CD4-positive, alpha-beta T cell treated with Interleukin-12 subunit alpha and Interleukin-12 subunit beta, for 1 hour (primary cell): ENCODE results near the gene SPG11.
"Not testable (repeated sequence)": the region's sequence is repeated elsewhere in the genome, so short reads cannot be mapped to it uniquely, and the experiment has no call there.

Experiments used
- DNase-seq: peaks from one replicate; pipeline ENCODE4 v3.0.0-alpha.2; 2020

SPG11 gene

DNA sequence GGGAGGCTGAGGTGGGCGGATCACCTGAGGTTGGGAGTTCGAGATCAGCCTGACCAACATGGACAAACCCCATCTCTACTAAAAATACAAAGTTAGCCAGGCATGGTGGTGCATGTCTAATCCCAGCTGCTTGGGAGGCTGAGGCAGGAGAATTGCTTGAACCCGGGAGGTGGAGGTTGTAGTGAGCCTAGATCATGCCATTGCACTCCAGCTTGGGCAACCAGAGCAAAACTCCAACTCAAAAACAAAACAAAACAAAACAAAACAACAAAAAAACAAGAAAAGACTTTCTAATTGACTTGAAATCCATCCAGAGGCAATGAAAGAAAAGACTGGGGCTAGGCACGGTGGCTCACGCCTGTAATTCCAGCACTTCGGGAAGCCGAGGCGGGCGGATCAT lies 114.3 kb downstream of the SPG11 start:
- DNase-seq: not testable (repeated sequence)

DNA sequence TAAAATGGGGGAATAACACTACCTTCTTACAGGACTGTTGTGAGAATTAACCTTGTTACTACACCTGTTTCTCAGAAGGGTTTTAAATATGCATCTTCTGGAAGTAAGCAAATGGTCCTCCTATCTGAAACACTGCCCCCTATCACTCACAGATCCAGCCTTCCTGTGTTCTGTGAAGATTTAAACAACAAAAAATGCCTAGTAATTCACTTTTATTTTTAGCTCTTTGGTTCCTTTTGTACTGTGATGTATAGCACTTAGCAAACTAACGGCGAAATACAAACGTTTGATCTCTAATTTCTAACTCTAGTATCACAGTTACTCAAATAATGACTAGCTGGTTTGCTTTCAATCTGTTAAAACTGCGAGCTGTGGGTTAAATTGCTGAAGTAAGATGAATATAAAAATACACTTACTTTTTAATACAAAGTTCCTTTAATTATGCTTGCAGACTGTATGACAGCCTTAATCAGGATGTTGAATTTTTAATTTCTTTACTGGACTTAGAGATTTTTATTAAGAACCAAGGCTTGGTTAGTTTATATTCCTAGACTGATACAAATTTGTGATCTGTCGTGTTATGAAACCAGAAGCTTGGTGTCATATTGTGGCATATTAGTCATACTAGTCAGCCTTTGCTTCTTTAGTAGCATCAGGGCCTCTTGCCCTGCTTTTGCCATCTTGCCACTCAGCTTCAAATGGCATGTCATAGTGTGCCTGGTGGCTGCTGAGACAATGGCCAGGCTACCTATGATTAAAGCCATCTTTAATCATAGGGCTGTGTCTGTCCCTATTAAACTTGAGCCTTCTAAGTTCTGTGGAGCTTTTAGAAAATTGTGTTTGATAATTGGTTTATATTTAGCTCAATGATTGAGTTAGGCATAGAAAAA lies 117.3 kb downstream of the SPG11 start:
- DNase-seq: peak; percentile 34

DNA sequence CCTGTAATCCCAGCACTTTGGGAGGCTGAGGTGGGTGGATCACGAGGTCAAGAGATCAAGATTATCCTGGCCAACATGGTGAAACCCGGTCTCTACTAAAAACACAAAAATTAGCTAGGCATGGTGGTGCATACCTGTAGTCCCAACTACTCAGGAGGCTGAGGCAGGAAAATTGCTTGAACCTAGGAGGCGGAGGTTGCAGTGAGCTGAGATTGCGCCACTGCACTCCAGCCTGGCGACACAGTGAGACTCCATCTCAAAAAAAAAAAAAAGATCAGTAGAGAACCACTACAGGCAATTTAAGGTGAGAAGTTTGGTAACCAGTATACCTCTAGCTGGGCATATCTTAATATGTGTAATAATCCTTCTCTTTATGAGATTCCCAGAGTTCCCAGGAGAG lies 118.7 kb downstream of the SPG11 start:
- not testable (repeated sequence) for DNase-seq

DNA sequence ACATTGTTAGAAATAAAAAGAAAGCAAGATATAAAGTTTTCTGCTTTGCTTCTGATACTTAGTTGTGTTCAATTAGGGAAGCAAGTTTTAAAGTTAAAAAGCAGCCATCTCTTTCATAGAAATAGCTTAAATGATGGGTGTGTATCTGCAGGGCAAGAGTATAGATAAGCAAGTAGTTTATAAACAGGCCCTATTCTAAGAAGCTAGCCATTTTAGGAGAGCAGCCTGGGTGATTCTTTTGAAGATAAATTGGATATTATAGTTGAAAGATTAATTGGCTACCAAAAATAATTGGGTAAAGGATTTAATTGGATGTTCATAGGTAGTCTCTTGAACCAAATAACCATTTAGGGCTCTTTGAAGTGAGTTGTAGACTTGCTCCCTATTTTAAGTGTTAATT lies 120.9 kb downstream of the SPG11 start:
- no peak for DNase-seq

DNA sequence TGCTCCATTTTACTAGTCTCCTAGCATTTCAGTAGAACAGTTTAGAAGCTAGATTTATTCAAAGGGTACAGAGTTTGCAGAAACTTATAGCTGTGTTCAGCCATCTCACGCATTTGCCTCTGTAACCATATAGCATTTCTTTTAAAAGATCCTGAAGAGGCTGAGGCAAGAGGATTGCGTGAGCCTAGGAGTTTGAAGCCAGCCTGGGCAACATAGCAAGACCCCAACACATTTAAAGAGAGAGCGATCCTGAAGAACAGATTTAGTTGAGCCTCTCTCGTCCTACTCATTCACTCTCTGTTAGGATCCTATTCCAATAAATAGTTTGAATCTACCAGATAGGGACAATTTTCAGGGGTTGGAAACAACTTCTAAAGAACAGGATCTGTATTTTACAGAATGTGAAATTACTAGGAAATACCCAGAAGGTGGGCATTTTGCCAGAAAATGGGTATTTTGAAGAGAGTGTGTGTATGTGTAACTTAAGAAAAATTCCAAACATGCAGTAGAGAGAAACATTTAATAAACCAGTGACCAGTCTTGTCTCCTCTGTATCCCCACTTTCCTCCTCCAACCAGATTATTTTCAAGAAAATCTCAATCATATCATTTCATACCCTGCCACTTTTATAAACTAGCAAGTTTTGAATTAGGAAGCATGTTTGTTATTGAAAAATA lies 122.0 kb downstream of the SPG11 start:
- no peak for DNase-seq

DNA sequence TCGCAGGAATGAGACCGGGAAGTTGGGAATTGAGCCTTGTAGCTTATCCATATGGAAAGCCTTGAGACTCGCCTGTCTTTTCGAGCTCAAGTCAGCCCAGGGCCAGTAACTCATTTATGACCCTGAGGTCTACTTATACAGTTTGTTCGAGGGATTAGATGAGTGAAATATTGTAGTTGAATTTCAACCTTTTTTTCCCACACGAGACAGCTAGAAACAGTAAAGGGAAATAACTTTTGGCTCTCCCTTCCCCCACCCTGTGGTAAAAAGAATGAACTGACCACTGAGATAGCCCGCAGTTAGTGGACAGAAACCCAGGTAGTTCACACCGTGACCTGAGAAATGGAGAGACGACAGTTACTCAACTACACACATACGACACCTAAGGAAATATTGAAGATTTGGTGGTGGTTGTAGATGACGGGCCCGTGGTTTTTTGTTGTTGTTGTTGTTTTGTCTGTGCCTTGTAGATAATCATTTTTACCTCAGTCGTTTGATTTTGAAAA lies 125.7 kb downstream of the SPG11 start:
- DNase-seq: peak; percentile 46

DNA sequence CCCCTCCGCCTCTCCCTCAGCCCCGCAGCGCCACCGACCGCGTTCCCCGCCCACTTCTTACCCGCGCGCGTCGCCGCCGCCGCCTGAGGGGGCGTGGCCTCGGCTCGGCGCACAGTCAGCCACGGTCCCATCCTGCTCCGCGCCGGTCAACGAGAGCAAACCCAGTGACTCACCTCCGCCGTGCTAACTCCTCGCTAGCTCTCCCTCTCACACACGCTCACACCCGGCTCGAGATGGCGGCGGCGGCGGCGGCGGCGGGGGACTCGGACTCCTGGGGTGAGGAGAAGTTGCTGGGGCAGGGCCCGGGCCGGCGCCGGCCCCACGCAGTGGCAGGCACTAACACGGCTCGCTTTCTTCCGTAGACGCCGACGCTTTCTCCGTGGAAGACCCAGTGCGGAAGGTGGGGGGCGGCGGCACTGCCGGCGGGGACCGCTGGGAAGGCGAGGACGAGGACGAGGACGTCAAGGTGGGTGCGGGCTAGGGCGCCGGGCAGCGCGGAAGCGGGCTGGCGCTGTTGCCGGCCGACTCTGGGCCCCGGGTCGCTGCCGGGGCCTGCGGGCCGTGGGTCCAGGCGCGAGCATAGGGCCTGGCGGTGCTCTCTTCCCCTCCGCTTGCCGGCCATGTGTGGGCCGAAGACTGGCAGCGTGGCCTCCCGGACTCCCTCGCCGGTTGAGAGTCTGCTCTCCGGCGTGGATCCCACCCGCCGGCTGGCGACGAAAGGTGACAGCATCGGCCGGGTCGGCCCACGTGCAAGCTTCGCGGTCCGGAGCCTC lies 126.3 kb downstream of the SPG11 start, which contains the start of gene EIF3J:
Gene EIF3J, plus strand, starts transcription at position 186 of the 773 bp plus-strand sequence. Its CDS starts 48 bp downstream, at position 234.
- peak; percentile 97 for DNase-seq

DNA sequence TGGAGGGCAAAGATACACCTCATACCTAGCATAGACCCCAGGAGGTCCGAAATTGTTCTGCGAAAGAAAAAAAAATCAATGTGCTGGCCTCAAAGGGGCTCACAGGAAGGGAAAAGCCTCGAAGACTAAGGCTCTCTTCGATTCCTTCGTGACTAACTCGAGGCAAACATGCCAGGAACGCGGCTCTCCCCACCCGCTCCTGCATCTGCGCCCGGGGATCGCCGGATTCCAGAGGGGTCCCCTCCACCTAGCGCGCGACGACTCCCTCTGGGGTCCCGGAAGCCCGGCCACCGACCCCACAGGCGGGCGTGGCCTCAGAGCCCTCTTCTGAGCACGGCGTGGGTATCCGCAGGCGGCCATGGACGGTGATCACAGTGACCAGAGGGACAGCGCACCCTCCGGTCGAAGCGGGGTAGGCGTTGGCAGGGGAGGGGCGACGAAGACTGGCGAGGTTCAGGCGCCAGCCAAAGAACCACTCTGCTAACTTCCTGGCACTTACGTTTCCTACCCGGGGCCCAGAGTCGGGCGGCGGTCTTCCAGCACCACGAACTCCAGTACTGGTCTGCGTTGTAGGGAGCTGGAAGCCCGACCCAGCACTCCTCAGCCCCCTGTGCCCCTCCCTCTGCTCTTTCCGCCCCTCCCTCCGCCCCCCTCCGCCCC lies 127.0 kb downstream of the SPG11 start:
- DNase-seq: no peak

DNA sequence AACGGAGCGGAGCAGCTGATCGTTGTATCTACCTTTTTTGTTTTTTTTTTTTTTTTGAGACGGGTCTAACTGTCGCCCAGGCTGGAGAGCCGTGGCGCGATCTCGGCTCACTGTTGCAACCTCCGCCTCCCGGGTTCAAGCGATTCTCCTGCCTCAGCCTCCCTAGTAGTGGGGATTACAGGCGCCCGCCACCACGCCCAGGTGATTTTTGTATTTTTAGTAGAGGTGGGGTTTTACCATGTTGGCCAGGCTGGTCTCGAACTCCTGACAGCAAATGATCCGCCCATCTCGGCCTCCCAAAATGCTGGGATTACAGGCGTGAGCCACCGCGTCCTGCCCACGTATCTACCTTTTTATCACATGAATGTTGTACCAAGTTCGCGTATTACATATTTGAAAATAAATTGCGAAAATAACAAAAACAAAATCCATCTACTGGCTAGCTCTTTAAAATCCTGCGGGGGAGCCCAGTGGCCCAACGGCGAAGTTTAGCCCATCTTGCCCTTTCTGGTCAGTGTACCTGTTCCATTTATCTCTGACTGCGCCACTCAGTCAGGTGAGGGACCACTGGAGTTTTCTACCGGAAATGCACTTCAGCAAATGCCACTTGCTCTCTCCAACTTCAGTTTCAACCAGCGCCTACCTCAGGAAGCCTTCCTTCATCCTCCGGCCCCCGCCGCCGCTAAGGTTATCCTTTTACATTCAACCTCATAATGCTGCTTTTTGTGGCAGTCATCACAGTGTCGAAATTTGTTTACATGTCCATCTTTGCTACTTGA lies 127.8 kb downstream of the SPG11 start:
- DNase-seq: peak; percentile 26

DNA sequence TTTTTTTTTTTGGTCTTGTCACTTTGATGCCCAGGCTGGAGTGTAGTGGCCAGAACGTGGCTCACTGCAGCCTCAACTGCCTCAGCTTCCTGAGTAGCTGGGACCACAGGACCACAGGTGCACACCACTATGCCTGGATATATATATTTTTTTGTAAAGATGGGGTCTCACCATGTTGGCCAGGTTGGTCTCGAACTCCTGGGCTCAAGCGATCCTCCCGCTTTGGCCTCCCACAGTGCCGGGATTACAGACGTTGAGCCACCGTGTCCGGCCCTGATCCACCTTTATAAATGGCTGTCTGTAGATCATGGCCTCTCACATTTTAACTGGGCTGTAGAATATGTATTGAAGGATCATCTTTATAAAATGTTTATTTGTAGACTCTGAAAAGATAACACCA lies 128.4 kb downstream of the SPG11 start:
- DNase-seq: no peak

DNA sequence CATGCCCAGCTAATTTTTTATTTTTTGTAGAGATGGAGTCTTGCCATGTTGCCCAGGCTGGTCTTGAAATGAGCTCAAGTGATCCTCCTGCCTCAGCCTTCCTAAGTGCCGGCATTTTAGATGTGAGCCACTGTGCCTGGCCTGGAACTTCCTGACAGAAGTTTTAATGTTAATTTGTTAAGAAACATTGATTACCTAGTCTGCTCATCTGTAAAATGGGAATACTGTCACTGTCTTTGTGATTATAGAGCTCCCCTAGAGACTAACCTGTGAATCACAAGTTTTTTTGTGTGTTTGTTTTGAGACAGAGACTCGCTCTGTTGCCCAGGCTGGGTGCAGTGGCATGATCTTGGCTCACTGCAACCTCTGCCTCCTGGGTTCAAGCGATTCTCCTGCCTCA lies 130.8 kb downstream of the SPG11 start:
- DNase-seq: no peak

DNA sequence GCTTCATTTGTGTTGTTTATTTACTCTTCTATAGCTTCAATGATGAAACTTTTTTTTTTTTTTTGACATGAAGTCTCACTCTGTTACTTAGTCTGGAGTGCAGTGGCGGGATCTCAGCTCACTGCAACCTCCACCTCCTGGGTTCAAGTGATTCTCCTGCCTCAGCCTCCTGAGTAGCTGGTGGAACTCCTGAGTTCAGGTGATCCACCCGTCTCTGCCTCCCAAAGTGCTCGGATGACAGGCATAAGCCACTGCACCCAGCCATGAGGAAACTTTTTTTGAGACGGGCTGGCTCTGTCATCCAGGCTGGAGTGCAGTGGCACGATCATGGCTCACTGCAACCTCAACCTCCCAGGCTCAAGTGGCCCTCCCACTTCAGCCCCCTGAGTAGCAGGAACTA lies 131.2 kb downstream of the SPG11 start:
- DNase-seq: not testable (repeated sequence)

DNA sequence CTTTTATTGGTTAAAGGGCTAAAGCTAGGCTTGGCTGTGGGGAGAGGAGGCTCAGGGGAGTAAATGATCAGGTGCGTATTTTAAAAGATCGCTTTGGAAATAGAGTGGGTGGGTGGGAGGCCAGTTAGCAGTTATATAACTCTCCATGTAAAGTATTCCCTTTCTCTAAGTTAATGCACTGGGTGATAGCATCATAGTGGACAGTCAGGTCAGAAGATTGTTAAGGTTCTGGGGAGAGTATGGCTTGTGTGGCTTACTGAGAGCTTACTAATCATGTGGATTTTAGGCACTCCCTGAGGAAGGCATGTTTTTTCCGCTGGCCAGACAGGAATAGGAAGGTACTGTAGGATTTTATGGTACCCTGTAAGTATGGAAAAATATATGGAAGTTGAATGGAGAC lies 132.8 kb downstream of the SPG11 start:
- no peak for DNase-seq

DNA sequence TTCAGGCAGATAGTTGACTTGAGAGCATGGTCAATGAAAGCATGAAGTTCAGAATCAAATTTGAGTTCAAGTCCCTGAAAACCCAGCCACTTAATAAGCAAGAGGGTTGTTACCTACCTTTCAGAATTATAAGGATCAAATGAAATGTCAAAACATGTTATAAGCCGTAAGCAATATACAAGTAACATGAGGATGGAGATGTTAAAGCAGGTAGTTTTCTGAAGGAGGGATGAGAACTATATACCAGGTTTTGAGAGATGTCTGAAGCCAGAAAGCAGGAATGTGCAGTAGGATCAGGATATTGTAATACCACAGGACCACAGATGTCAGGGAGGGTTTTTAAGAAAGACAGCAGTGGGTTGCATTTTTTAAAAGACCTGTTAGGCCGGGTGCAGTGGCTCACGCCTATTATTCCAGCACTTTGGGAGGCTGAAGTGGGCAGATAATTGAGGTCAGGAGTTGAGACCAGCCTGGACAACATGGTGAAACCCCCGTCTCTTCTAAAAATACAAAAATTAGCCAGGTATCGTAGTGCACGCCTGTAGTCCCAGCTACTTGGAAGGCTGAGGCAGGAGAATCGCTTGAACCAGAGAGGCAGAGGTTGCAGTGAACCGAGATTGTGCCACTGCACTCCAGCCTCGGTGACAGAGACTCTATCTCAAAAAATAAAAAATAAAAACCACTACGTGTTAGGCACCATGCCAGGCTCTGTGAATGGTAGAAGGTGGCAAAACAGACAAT lies 133.4 kb downstream of the SPG11 start:
- no peak for DNase-seq

DNA sequence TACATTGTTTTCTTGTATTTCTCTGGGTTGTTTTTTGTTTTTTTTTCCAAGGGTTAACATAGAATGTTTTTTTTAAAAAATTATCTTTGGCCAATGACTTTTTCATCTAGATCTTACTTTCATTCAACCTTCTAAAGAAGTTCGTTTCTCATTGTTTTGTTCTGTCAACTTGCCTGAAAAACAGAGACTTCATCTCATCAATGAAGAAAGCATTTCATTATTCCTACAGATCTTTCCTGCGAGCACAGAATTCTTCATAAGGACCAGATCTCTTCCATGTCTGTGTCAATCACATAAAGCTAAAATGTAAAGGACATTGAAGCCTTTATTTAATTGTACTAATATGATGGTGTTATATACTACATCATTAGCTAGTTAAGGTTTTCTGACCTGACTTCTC lies 136.2 kb downstream of the SPG11 start:
- DNase-seq: no peak

DNA sequence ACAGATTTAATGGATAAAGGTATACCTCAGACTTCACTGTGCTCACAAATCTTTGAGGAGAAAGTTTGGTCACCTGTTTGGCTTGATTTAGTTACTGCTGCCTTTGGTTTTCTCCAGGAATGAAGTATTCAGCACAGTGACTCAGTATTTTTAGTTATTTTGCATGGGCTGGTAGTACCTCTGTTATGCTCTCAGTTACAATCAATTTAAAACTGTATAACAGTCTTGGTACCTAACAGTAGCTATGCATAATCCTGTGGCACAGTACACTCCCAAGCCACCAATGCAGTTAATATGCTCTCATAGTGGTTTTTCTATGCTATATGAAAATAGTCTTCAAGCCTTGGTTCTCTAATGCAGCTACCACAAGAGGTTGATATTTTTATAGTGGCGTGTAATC lies 138.4 kb downstream of the SPG11 start:
- DNase-seq: no peak

DNA sequence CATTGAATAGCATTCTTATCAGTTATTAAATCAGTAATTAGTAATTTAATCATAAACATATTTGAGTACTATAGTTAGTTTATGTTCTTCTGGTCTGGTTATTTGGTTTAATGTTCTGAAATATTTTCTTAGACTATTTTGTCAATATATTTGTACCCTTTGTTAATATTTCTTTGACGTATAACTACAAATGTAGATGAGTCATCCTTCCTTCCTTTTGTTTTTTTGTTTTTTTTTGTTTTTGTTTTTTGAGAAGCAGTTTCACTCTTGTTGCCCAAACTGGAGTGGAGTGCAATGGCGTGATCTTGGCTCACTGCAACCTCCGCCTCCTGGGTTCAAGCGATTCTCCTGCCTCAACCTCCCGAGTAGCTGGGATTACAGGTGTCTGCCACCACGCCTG lies 143.9 kb downstream of the SPG11 start:
- no peak for DNase-seq

DNA sequence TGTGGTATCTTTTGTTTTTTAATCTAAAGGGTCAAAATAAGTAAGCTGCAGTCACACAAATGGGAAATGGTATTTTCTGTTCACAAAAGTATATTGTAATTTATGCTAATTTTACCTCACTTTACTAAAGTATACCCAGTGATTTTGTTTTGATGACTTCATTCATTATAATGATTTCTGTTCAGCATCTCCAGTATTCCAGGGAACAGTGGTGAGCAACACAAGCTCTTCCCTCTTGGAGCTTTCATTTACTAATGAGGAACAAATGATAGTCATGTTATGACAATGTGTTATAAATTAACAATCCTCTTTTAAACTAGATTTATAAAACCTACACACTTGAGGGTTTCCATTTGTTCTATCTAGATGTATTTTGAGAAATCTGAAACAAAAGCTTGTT lies 147.0 kb downstream of the SPG11 start:
- no peak for DNase-seq
